Left lung (tissue), 10 donors: ENCODE data around the gene HOXA2. TPM values are rescaled to one million over a fixed set of nuclear protein-coding genes. Genes with fewer than 3 reads are reported as not detected.

Source experiments
- ATAC-seq: fragments of 200-7000 bp; cut with Tn5 transposase; one replicate; pipeline ENCODE4 v1.9.1; 2020; ENCODE audit warnings: moderate library complexity
- DNase-seq, 4 donors: peaks; one replicate each; pipeline ENCODE4 v3.0.0-alpha.2; 2013 to 2020
- H3K27ac ChIP-seq, 2 donors: fragments of 200-600 bp; sonication (generic) in 1 of 2; one replicate each; pipeline versions ENCODE4 v1.5.0 to v1.8.0; 2020 to 2021
- H3K27me3 ChIP-seq, 2 donors: fragments of 200-600 bp; sonication (generic) in 1 of 2; one replicate each; pipeline versions ENCODE4 v1.5.0 to v1.8.0; 2020 to 2021
- H3K36me3 ChIP-seq, 2 donors: fragments of 200-600 bp; sonication (generic) in 1 of 2; one replicate each; pipeline versions ENCODE4 v1.5.0 to v1.8.0; 2020 to 2021
- H3K4me1 ChIP-seq, 2 donors: fragments of 200-600 bp; one replicate each; pipeline ENCODE4 v1.8.0; 2021
- H3K4me3 ChIP-seq, 2 donors: fragments of 200-600 bp; sonication (generic) in 1 of 2; one replicate each; pipeline versions ENCODE4 v1.5.0 to v1.8.0; 2020 to 2021; ENCODE audit warnings: mild to moderate bottlenecking in 1 of 2
- H3K9me3 ChIP-seq, 2 donors: fragments of 200-600 bp; sonication (generic) in 1 of 2; one replicate each; pipeline versions ENCODE4 v1.5.0 to v1.8.0; 2020 to 2021
- intact Hi-C, 2 donors: fragments of 100-400 bp; cut with DNase I; formaldehyde crosslinking; loops; one replicate each; pipeline versions ENCODE4 v1.11.2 to v1.14.2; 2022
- polyA plus RNA-seq, 6 donors: library from polyadenylated mRNA; unstranded; fragments of 120-200 nt; gene quantifications; one replicate each; pipeline ENCODE4 v1.2.1, GENCODE V29; 2013; ENCODE audit not compliant: insufficient read length in 6 of 6
- total RNA-seq, 2 donors: library from RNA; stranded (reverse); fragmentation: NEBNext Ultra II Directional; extraction: Animal tissue kit (Norgen Biotek cat#: 25700); gene quantifications; one replicate each; pipeline ENCODE4 v1.2.1, GENCODE V29; 2021
- TF ChIP-seq, protein P1 (sequence below), 2 donors: fragments of 200-600 bp; sonication (generic) in 1 of 2; IDR thresholded peaks; one replicate each; pipeline versions ENCODE4 v1.5.0 to v1.8.0; 2021; ENCODE audit warnings: antibody characterized with exemption in 2 of 2
- donor health status: DM: no; HTN: yes; CAD: no.
- donor health status: DM: no; HTN: no; CAD: no.

The HOXA2 gene
- total and polyA plus RNA-seq, 8 donors, result 0.61 to 19.6 (median 17.6) TPM

DNA sequence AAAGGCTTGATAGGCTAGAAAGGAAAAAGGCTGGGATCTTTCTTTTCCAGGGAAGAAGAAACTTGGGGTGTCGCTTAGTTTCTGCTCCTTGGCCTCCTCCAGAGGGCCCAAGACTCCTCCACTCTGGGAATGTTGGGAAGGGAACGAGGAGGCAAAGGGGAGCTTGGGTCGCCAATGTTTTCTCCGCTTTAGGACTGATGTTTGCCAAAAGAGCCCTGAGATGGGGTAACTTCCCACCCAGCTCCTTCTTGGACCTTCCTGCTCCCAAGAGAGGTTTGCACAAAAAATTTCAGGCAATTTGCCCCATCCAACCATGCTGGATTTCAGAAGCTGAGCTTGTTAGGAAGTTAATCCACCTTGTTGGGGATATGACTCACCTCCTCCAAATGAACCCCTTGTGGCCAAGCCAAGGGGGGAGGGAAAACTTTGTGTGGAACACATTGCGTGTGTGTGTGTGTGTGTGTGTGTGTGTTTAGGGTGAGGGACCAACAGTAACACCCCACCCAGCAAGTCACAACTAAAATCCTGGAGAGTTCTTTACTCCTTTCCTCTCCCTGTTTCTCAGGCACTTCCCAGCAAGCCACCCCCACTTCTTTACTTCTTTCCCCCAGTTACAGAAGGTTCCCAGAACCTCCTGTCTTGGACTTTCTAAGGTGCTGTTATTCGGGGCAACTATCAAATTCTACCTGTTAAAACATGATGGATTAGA, 8.7 kb upstream of the HOXA2 start:
- H3K27me3 ChIP-seq, result peaks cover 10 to 77% of the 10 kb centered on the region in 2 donors
- DNase-seq, result no peak
- TF ChIP-seq, protein P1, sequence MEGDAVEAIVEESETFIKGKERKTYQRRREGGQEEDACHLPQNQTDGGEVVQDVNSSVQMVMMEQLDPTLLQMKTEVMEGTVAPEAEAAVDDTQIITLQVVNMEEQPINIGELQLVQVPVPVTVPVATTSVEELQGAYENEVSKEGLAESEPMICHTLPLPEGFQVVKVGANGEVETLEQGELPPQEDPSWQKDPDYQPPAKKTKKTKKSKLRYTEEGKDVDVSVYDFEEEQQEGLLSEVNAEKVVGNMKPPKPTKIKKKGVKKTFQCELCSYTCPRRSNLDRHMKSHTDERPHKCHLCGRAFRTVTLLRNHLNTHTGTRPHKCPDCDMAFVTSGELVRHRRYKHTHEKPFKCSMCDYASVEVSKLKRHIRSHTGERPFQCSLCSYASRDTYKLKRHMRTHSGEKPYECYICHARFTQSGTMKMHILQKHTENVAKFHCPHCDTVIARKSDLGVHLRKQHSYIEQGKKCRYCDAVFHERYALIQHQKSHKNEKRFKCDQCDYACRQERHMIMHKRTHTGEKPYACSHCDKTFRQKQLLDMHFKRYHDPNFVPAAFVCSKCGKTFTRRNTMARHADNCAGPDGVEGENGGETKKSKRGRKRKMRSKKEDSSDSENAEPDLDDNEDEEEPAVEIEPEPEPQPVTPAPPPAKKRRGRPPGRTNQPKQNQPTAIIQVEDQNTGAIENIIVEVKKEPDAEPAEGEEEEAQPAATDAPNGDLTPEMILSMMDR (IDR thresholded peaks at IDR 0.05), result no peak
- ATAC-seq, result no peak
- intact Hi-C loops, result no loop called here
- no peaks in the 10 kb centered on the region for H3K36me3 ChIP-seq
- no peaks in the 10 kb centered on the region for H3K9me3 ChIP-seq
- H3K4me1 ChIP-seq, result peaks cover 6 to 8% of the 10 kb centered on the region in 2 donors
- peak overlapping the region; percentile 25 to 90 for H3K27ac ChIP-seq
- no peak overlapping the region for H3K4me3 ChIP-seq

DNA sequence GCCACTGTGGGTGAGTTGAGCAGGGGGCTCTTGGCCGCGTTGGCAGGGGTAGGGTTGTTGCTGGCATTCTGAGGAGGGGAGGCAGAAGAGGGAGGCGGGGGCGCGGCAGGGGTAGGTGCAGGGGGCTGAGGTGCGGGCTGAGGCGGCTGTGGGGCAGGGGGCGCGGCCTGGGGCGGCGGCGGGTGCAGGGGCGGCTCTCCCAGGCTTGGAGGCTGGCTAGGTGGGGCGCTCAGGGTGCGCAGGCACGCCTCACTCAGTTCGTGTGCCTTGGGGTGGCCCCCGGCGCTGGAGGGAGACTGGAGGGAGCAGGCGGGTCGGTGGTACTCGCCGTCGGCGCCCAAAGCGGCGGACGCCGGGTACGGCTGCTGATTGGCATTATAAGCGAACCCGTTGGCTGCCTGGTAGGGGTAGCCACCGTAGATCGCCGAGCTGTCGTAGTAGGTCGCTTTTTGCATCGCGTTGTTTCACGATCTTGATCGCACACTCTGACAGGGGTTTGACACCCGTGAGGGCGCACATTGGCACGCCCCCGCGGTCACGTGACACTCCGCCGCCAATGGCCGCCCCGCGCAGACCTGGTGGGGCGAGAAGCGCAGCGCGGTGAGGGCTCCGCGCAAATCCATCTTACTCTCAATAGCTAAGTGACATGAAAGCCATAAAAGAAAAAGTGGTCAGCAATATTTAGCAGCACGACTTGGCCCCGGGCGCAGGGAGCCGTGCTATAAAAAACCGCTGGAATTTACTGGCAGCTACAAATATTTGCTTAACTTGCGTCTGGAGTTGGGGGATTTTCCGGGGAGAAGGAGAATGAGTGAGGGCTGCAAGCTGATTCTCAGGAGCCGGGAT, 7.9 kb upstream of the HOXA2 start:
- DNase-seq, result peak in 2 of 4 donors; percentile 53 to 86
- ATAC-seq, result peak; percentile 30
- peaks cover 6 to 16% of the 10 kb centered on the region in 2 donors for H3K4me1 ChIP-seq

DNA sequence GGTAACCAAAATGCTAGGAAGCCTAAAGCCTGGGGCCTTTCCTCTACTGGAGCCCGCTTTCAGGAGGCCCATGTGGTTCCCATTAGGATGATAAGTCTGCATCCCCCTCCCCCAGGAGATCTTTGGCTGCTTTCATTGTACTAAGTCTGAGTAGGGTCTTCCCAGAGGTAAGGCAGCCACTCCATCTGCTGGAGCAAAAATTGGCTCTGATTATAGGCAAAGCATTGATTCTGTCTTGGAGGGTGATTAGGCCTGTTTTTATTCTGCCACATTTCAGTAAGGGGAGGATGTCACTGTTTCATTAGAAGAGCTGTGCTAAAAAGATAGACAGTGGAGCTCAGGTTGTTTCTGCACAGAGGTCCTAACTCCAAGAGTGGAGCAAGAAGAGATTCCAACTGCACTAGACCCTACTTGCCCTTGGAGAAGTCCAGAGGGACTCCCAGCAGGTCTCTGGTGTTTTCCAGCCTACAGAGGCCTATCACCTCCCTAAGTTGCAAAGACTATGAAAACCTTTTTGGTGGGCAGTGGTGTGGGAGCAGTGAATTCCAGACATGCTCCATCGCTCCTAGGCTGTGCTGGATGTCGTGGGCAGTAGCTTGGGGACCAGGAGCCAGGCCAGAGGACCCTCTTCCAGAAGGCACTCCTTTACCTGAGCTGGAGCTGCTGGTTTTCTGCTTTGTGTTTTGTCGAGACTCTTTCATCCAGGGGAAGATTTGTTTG, 7.1 kb upstream of the HOXA2 start:
- TF ChIP-seq, protein P1 (IDR thresholded peaks at IDR 0.05), result no peak
- H3K4me1 ChIP-seq, result peaks cover 6 to 19% of the 10 kb centered on the region in 2 donors
- no peak overlapping the region for H3K4me3 ChIP-seq
- no peaks in the 10 kb centered on the region for H3K36me3 ChIP-seq
- intact Hi-C loops, result no loop called here
- peak overlapping the region; percentile 82 to 90 for H3K27ac ChIP-seq
- H3K27me3 ChIP-seq, result peaks cover 14 to 79% of the 10 kb centered on the region in 2 donors
- ATAC-seq (no peak), DNase-seq (no peak)
- H3K9me3 ChIP-seq, result no peaks in the 10 kb centered on the region

More for the DNA sequence above, 7.9 kb upstream of the HOXA2 start:
- intact Hi-C loops, result no loop called here
- Histone ChIP-seq H3K27me3 (peaks cover 14 to 77% of the 10 kb centered on the region in 2 donors), H3K27ac (peak overlapping the region; percentile 48 to 90), H3K36me3 (no peaks in the 10 kb centered on the region), H3K4me3 (no peak overlapping the region), H3K9me3 (no peaks in the 10 kb centered on the region)
- TF ChIP-seq, protein P1 (IDR thresholded peaks at IDR 0.05), result no peak

DNA sequence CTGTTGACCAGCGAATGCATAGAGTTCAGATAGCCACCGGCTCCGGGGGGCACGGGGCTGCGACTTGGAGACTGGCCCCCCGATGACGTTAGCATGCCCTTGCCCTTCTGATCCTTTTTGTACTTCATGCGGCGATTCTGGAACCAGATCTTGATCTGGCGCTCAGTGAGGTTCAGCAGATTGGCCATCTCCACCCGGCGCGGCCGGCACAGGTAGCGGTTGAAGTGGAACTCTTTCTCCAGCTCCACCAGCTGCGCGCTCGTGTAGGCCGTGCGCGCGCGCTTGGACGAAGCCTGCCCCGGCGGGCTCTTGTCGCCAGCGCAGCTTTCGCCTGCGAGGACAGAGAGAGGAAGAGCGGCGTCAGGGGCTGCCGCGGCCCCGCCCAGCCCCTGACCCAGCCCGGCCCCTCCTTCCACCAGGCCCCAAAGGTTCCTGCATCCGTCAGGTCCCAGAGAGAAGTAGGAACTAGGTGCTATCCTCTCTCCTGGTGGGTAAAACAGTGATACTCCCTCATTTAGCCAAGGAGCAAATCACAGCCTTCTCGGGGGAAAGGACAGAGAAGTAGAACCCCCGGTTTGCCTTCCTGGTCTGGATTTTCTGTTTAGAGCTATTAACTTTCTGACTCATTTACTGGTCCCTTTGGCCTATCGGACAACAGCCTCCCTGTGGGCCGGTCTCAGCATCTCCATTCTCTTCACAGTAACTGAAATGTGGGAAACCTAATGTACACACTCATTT, 6.1 kb upstream of the HOXA2 start:
- TF ChIP-seq, protein P1 (IDR thresholded peaks at IDR 0.05), result no peak
- intact Hi-C loops, result no loop called here
- peak; percentile 60 for ATAC-seq
- Histone ChIP-seq H3K27ac (peak overlapping the region; percentile 82 to 90), H3K4me3 (peak overlapping the region; percentile 7 to 22), H3K36me3 (no peaks in the 10 kb centered on the region), H3K27me3 (peaks cover 17 to 81% of the 10 kb centered on the region in 2 donors), H3K9me3 (no peaks in the 10 kb centered on the region), H3K4me1 (peaks cover 10 to 19% of the 10 kb centered on the region in 2 donors)
- DNase-seq, result peak in 3 of 4 donors; percentile 70 to 83 (median 82)
